ENCODE measurements around the gene SECISBP2.

Gene SECISBP2

DNA sequence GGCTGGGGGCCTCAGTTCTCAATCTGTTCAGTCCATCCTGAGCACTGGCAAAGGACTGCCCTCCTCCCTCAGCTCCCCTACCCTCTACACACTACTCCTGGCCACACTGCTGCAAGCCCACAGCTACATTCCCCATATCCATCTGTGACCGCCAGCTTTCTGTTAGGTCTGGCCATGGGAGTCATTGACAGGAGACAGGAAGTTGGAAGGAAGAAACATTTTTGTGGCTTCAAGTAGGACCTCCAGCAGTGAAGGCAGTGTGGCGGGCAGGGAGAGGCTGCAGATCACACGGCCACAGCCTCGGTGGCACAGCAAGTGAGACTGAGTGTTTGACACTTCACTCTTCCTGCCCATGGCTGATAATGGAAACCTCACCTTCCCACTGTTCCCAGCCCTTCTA lies 55.9 kb downstream of the SECISBP2 start:
- Histone ChIP-seq H3K4me2 (ENCODE audit: low read depth, low read length, poor library complexity, severe bottlenecking) (no peak overlapping the region), H3K27ac (ENCODE audit: low read depth, low read length) (no peak overlapping the region), H3F3A (ENCODE audit: insufficient read depth) (no peaks in the 10 kb centered on the region), H3K9ac (ENCODE audit: low read length) (no peak overlapping the region), H3K79me2 (ENCODE audit: insufficient read depth, low read length) (no peaks in the 10 kb centered on the region), H4K20me1 (ENCODE audit: low read depth, low read length) (no peaks in the 10 kb centered on the region), H3K27me3 (ENCODE audit: low read length) (no peaks in the 10 kb centered on the region), H3K9me3 (ENCODE audit: insufficient read depth, low read length) (no peaks in the 10 kb centered on the region), H3K4me3 (ENCODE audit: insufficient read depth, low read length, poor library complexity, severe bottlenecking) (no peak overlapping the region), H2AFZ (ENCODE audit: low read depth, low read length, severe bottlenecking) (no peak overlapping the region), H3K36me3 (ENCODE audit: low read length) (no peaks in the 10 kb centered on the region), H3K9me2 (replicated peaks; ENCODE audit: insufficient read depth, low read length) (no peaks in the 10 kb centered on the region)
- no peak for TF ChIP-seq EZH2phosphoT487 (conservative IDR thresholded peaks at IDR 0.05; ENCODE audit: low read length)
- TF ChIP-seq, protein P1, sequence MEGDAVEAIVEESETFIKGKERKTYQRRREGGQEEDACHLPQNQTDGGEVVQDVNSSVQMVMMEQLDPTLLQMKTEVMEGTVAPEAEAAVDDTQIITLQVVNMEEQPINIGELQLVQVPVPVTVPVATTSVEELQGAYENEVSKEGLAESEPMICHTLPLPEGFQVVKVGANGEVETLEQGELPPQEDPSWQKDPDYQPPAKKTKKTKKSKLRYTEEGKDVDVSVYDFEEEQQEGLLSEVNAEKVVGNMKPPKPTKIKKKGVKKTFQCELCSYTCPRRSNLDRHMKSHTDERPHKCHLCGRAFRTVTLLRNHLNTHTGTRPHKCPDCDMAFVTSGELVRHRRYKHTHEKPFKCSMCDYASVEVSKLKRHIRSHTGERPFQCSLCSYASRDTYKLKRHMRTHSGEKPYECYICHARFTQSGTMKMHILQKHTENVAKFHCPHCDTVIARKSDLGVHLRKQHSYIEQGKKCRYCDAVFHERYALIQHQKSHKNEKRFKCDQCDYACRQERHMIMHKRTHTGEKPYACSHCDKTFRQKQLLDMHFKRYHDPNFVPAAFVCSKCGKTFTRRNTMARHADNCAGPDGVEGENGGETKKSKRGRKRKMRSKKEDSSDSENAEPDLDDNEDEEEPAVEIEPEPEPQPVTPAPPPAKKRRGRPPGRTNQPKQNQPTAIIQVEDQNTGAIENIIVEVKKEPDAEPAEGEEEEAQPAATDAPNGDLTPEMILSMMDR (IDR thresholded peaks at IDR 0.05; ENCODE audit: insufficient read depth, low read length, poor library complexity, severe bottlenecking), result no peak

DNA sequence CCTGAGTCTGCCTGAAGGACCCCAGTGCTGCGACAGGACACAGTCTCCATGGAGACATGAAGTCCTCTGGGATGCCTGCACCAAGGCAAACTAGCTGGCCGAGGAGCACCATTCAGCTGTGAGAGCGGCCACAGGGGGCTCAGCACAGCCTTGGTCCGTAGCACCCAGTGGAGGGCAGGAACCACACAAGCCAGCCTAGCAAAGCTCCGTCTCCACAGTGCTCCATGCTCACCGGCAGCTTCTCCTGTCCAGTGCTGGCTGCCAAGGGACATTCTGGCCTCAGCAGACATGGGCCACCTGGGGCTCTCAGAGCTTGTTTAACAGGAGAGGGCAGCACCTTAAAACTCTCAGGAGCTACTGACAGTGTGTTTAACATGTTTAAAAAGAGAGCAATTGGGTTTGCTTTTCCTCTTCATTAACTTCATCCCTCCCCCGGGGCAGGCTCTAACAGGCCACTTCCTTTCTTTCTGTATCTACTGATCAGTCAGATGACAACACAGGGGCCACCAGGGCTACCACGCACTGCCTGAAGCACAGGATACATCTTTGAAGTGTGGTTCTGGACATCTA lies 57.0 kb downstream of the SECISBP2 start:
- Histone ChIP-seq H3K27ac (ENCODE audit: low read depth, low read length) (no peak overlapping the region), H3K9ac (ENCODE audit: low read length) (no peak overlapping the region), H3K4me2 (ENCODE audit: low read depth, low read length, poor library complexity, severe bottlenecking) (no peak overlapping the region), H3F3A (ENCODE audit: insufficient read depth) (no peaks in the 10 kb centered on the region), H3K79me2 (ENCODE audit: insufficient read depth, low read length) (no peaks in the 10 kb centered on the region), H3K4me3 (ENCODE audit: insufficient read depth, low read length, poor library complexity, severe bottlenecking) (no peak overlapping the region), H3K9me2 (replicated peaks; ENCODE audit: insufficient read depth, low read length) (no peaks in the 10 kb centered on the region), H2AFZ (ENCODE audit: low read depth, low read length, severe bottlenecking) (no peak overlapping the region), H3K36me3 (ENCODE audit: low read length) (no peaks in the 10 kb centered on the region), H3K27me3 (ENCODE audit: low read length) (no peaks in the 10 kb centered on the region), H4K20me1 (ENCODE audit: low read depth, low read length) (no peaks in the 10 kb centered on the region), H3K9me3 (ENCODE audit: insufficient read depth, low read length) (no peaks in the 10 kb centered on the region)
- TF ChIP-seq EZH2phosphoT487 (conservative IDR thresholded peaks at IDR 0.05; ENCODE audit: low read length), result no peak
- TF ChIP-seq, protein P1 (IDR thresholded peaks at IDR 0.05; ENCODE audit: insufficient read depth, low read length, poor library complexity, severe bottlenecking), result no peak

DNA sequence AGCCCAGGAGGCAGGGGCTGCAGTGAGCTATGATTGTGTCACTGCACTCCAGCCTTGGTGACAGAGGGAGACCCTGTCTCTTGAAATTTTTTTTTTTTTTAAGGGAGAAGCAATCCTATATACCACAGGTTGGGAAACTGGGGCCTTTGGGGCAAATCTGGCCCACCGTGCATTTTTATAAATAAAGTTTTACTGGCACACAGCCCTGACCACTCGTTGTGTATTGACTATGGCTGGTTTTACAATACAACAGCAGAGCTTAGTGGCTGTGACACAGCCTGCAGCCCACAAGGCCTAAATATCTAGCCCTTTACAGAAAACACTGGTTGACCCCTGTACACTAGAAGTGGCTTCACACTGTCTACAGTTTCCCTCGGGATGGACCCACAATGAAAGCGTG lies 58.0 kb downstream of the SECISBP2 start:
- H3K79me2 ChIP-seq (ENCODE audit: insufficient read depth, low read length), result no peaks in the 10 kb centered on the region
- H3K36me3 ChIP-seq (ENCODE audit: low read length), result no peaks in the 10 kb centered on the region
- no peak overlapping the region for H3K9ac ChIP-seq (ENCODE audit: low read length)
- no peaks in the 10 kb centered on the region for H4K20me1 ChIP-seq (ENCODE audit: low read depth, low read length)
- H3K9me2 ChIP-seq (replicated peaks; ENCODE audit: insufficient read depth, low read length), result no peaks in the 10 kb centered on the region
- H2AFZ ChIP-seq (ENCODE audit: low read depth, low read length, severe bottlenecking), result no peak overlapping the region
- no peak overlapping the region for H3K4me3 ChIP-seq (ENCODE audit: insufficient read depth, low read length, poor library complexity, severe bottlenecking)
- no peaks in the 10 kb centered on the region for H3K9me3 ChIP-seq (ENCODE audit: insufficient read depth, low read length)
- H3F3A ChIP-seq (ENCODE audit: insufficient read depth), result no peaks in the 10 kb centered on the region
- no peak for TF ChIP-seq EZH2phosphoT487 (conservative IDR thresholded peaks at IDR 0.05; ENCODE audit: low read length)
- TF ChIP-seq, protein P1 (IDR thresholded peaks at IDR 0.05; ENCODE audit: insufficient read depth, low read length, poor library complexity, severe bottlenecking), result no peak
- no peaks in the 10 kb centered on the region for H3K27me3 ChIP-seq (ENCODE audit: low read length)
- no peak overlapping the region for H3K27ac ChIP-seq (ENCODE audit: low read depth, low read length)
- H3K4me2 ChIP-seq (ENCODE audit: low read depth, low read length, poor library complexity, severe bottlenecking), result no peak overlapping the region

All from SU-DHL-6 (cell line).